HG03575 (cell line): ENCODE data around the gene PATL2.
"Not testable (repeated sequence)": the region's sequence is repeated elsewhere in the genome, so short reads cannot be mapped to it uniquely, and the experiment has no call there.

ENCODE experiments used
- ATAC-seq: cut with Tn5 transposase; IDR thresholded peaks from one replicate; pipeline ENCODE4 v1.9.1; 2021; ENCODE audit not compliant: unreplicated experiment, insufficient number of reproducible peaks, low FRiP score; ENCODE audit errors: extremely low read depth

The PATL2 gene

GRCh38 chr15:44720460-44721176 lies 9.5 kb upstream of the PATL2 start:
- ATAC-seq, result no peak

- ATAC-seq, result not testable (repeated sequence)
Measured at GRCh38 chr15:44720000-44720435, 8.9 kb upstream of the PATL2 start.

GRCh38 chr15:44719293-44719999 lies 8.3 kb upstream of the PATL2 start:
- ATAC-seq, result no peak

GRCh38 chr15:44718927-44719292 lies 7.8 kb upstream of the PATL2 start:
- ATAC-seq, result no peak

GRCh38 chr15:44718180-44718926 lies 7.2 kb upstream of the PATL2 start:
- no peak for ATAC-seq

GRCh38 chr15:44716983-44717602 lies 6.0 kb upstream of the PATL2 start:
- no peak for ATAC-seq

- no peak for ATAC-seq
Measured at GRCh38 chr15:44715797-44716334, 4.7 kb upstream of the PATL2 start.

GRCh38 chr15:44715142-44715796 lies 4.1 kb upstream of the PATL2 start:
- no peak for ATAC-seq

- ATAC-seq, result no peak
Measured at GRCh38 chr15:44713006-44713966, 2.2 kb upstream of the PATL2 start.

- no peak for ATAC-seq
Measured at GRCh38 chr15:44712346-44713005, 1.4 kb upstream of the PATL2 start.

GRCh38 chr15:44711743-44712345 lies 721 bp upstream of the PATL2 start:
- ATAC-seq, result no peak

- ATAC-seq, result no peak
Measured at GRCh38 chr15:44710236-44711095, 657 bp downstream of the PATL2 start.

- ATAC-seq, result no peak
Measured at GRCh38 chr15:44706946-44707636, 4.0 kb downstream of the PATL2 start.

GRCh38 chr15:44706401-44706800 lies 4.7 kb downstream of the PATL2 start:
- no peak for ATAC-seq

GRCh38 chr15:44705986-44706385 lies 5.1 kb downstream of the PATL2 start:
- ATAC-seq, result no peak
